Type B pancreatic cell (in vitro differentiated cells): ENCODE data around the gene MUC4. TPM values are rescaled to one million over a fixed set of nuclear protein-coding genes. Genes with fewer than 3 reads are reported as not detected.

ENCODE experiments used
- DNase-seq: peaks from one replicate; pipeline ENCODE4 v3.0.0; 2021; ENCODE audit warnings: mixed read lengths; ENCODE audit not compliant: unreplicated experiment; ENCODE audit errors: extremely low spot score
- H3K27ac Mint-ChIP-seq: 2 replicates; pipeline ENCODE4 v1.8.0; 2021; ENCODE audit warnings: mild to moderate bottlenecking, mixed read lengths
- H3K27me3 Mint-ChIP-seq: 2 replicates; pipeline ENCODE4 v1.8.0; 2021; ENCODE audit warnings: mixed read lengths
- H3K36me3 Mint-ChIP-seq: 2 replicates; pipeline ENCODE4 v1.8.0; 2021; ENCODE audit warnings: mixed read lengths
- H3K4me1 Mint-ChIP-seq: one replicate; pipeline ENCODE4 v1.8.0; 2021; ENCODE audit warnings: mixed read lengths; ENCODE audit not compliant: unreplicated experiment
- H3K4me3 Mint-ChIP-seq: 2 replicates; pipeline ENCODE4 v1.8.0; 2021; ENCODE audit warnings: mild to moderate bottlenecking, mixed read lengths
- H3K9me3 Mint-ChIP-seq: 2 replicates; pipeline ENCODE4 v1.8.0; 2021; ENCODE audit warnings: mixed read lengths
- total RNA-seq: library from RNA; stranded (reverse); gene quantifications from 2 replicates; pipeline ENCODE4 v1.2.1, GENCODE V29; 2021; ENCODE audit warnings: low replicate concordance
- TF ChIP-seq, protein P1 (sequence below): fragments of 200-600 bp; sonication (generic); conservative IDR thresholded peaks from 2 replicates; pipeline ENCODE4 v1.5.0; 2021; ENCODE audit warnings: antibody characterized with exemption, mild to moderate bottlenecking

MUC4 gene
- total RNA-seq, 1 donor from 2014 or later: 2.4 TPM

DNA sequence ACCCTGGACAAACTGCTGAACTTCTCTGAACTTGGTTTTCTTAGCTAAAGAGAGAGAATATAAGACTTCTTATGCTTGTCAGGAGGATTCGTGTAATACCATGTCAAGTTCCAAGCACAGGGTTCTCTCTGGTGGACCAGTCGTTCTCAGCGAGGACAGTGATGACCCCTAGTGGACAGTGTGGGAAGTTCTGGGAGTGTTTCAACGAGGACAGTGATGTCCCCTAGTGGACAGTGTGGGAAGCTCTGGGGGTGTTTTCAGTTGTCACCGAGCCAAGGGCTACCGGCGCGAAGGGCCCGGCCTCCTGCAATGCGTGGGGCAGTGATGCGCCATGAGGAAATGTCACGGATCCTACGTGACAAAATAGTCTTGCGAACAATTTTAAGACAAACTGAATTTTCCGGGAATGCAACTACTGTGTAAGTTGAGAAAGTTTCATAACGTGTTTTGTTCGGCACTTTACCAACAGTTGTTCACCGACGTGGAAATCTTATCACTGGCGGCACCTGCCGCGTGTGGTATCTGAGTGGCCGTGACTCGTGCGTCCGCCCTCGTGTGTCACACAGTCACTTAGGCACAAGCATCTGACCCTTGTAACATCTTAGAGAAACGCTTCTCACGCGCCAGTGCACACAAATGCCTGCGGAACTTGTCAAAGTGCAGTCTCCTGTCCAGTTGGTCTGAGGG lies 39.3 kb upstream of the MUC4 start:
- TF ChIP-seq, protein P1, sequence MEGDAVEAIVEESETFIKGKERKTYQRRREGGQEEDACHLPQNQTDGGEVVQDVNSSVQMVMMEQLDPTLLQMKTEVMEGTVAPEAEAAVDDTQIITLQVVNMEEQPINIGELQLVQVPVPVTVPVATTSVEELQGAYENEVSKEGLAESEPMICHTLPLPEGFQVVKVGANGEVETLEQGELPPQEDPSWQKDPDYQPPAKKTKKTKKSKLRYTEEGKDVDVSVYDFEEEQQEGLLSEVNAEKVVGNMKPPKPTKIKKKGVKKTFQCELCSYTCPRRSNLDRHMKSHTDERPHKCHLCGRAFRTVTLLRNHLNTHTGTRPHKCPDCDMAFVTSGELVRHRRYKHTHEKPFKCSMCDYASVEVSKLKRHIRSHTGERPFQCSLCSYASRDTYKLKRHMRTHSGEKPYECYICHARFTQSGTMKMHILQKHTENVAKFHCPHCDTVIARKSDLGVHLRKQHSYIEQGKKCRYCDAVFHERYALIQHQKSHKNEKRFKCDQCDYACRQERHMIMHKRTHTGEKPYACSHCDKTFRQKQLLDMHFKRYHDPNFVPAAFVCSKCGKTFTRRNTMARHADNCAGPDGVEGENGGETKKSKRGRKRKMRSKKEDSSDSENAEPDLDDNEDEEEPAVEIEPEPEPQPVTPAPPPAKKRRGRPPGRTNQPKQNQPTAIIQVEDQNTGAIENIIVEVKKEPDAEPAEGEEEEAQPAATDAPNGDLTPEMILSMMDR: peak; percentile 100
- peak; percentile 87 for DNase-seq
- H3K27me3 Mint-ChIP-seq: peaks cover 5% of the 10 kb centered on the region
- peaks cover 11% of the 10 kb centered on the region for H3K4me1 Mint-ChIP-seq
- peak overlapping the region; percentile 24 for H3K4me3 Mint-ChIP-seq
- peaks cover 3% of the 10 kb centered on the region for H3K36me3 Mint-ChIP-seq
- H3K27ac Mint-ChIP-seq: peak overlapping the region; percentile 76
- H3K9me3 Mint-ChIP-seq: no peaks in the 10 kb centered on the region

DNA sequence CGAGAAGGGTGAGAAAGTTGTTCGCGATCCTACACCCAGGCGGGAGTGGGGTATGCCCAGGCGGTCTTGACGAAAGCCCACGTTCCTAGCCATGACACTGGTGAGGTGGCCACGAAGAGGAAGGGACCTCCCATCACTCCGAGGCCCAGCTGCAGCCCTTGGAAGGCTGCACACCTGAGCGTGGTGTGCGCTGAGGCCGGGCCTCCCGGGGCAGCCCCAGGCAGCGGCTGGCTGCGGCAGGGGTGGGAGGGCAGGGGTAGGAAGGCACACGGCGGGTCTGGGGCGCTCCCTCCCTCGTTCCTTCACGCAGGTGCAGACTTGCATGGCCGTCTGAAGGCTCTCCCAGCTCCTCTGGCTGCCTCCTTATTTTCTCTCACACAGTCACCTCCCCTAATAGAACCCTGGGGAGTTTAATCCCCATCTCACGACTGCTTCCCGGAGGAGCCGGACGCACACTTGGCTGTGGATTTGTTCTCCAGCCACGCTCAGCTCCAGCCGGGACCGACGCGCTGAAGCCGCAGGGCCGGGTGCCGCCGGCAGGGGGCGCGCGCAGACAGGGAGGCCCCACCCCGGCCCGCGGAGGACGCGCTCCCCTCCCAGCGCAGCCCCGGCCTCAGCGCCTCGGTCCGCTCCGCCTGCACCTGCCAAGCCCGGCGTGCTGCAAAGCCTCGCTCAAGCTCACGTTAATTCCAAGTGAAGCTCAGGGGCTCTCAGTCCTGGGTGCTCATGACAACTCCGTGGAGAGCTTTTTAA lies 37.8 kb upstream of the MUC4 start:
- H3K4me1 Mint-ChIP-seq: peaks cover 11% of the 10 kb centered on the region

DNA sequence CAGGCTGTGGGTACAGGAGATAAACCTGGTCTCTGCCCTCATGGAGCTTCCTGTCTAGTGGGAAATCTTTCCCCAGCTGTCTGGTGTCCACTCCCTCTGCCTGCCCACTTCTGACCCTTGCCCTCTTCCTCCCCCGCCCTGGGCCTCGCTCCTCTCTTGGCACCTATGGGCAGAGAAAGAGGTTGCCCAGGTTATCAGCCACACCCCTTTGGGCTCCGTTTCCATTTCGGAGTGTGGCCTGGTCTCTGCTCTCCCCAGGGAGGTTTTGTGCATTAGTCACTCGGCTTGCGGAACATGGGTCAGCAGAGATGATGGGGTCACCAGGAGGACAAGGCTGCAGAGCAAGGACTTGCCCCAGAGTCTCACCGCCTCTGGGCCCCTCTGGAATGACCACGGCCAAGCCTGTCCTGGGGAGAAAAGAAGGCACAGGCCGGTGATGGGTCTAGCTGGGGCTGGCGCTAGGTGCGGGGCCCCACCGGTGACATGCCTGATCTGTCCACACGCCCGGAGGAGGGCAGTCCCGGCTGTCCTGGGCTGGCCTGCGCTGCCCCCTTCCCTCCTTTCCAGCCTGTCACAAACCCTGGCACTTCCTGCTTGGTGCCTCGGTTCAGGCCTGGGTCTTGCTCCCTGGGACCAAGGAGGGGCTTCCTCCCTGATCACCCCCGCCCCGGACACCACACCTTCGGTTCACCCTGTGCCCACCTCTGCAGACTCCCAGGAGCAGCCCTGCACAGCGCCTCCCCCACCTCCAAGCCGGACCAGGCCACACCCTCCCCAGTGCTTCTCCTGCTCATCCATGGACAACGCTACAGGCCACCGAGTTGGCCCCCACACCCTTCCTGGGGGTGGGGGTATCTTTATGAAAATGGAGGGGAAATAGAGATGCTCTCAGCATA lies 35.6 kb upstream of the MUC4 start:
- Mint-ChIP-seq H3K9me3 (no peaks in the 10 kb centered on the region), H3K4me1 (peaks cover 11% of the 10 kb centered on the region), H3K27me3 (peaks cover 5% of the 10 kb centered on the region), H3K4me3 (no peak overlapping the region), H3K36me3 (peaks cover 3% of the 10 kb centered on the region), H3K27ac (no peak overlapping the region)
- TF ChIP-seq, protein P1: no peak
- DNase-seq: no peak

More for the DNA sequence above, 37.8 kb upstream of the MUC4 start:
- DNase-seq: no peak
- TF ChIP-seq, protein P1: no peak
- no peak overlapping the region for H3K4me3 Mint-ChIP-seq
- H3K27me3 Mint-ChIP-seq: peaks cover 5% of the 10 kb centered on the region
- H3K27ac Mint-ChIP-seq: peak overlapping the region; percentile 13
- peaks cover 3% of the 10 kb centered on the region for H3K36me3 Mint-ChIP-seq
- H3K9me3 Mint-ChIP-seq: no peaks in the 10 kb centered on the region

DNA sequence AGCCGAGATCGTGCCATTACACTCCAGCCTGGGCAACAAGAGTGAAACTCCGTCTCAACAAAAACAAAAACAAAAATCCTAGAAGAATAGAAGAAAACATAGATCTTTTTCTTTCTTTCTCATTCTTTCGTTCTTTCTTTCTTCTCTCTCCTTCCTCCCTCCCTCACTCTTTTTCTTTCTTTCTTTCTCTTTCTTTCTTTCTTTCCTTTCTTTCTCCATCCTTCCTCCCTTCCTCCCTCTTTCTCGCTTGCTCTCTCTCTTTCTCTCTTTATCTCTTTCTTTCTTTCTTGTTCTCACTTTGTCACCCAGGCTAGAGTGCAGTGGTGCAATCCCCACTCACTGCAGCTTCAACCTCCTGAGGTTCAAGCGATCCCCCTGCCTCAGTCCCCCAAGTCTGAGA lies 33.8 kb upstream of the MUC4 start:
- H3K36me3 Mint-ChIP-seq: peaks cover 3% of the 10 kb centered on the region
- H3K4me3 Mint-ChIP-seq: no peak overlapping the region
- no peak for DNase-seq
- no peak overlapping the region for H3K27ac Mint-ChIP-seq
- H3K4me1 Mint-ChIP-seq: peaks cover 5% of the 10 kb centered on the region
- TF ChIP-seq, protein P1: no peak
- H3K9me3 Mint-ChIP-seq: no peaks in the 10 kb centered on the region
- H3K27me3 Mint-ChIP-seq: no peaks in the 10 kb centered on the region

DNA sequence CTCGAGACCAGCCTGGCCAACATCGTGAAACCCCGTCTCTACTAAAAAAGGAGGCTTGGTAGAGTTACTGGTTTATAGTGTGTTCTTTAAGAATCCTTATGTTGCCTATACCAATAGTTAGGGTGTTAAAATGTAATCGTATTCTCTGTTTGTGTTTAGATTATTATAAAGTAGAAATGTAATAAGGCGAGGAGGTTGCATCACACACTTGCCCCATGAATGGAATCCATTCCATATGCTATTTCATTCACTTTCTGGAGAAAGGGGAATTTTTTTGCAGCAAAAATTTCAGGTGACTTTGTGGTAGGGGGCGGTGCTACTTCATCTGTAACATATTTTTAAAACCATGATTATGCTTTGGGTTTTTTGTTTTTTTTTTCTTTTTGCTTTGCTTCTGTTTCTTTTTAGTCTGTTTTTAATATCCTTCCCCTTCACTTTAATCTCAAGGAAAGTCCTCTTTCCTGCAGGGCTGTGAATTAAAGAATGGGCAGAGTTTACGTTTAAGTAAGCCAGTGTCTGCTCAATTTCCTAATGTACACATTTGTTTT lies 33.0 kb upstream of the MUC4 start:
- Mint-ChIP-seq H3K27ac (no peak overlapping the region), H3K9me3 (no peaks in the 10 kb centered on the region), H3K4me1 (peaks cover 5% of the 10 kb centered on the region), H3K4me3 (no peak overlapping the region), H3K36me3 (peaks cover 3% of the 10 kb centered on the region), H3K27me3 (no peaks in the 10 kb centered on the region)
- no peak for DNase-seq
- TF ChIP-seq, protein P1: no peak
